ENCODE measurements around the gene LIMCH1. TPM values are rescaled to one million over a fixed set of nuclear protein-coding genes. Genes with fewer than 3 reads are reported as not detected.

The LIMCH1 gene
- total and polyA plus RNA-seq, 2 of the 8 experiments (the other 6 are each of a cell fraction or from before 2014, with no cell fraction given) = 2.7 to 3.0 TPM

DNA sequence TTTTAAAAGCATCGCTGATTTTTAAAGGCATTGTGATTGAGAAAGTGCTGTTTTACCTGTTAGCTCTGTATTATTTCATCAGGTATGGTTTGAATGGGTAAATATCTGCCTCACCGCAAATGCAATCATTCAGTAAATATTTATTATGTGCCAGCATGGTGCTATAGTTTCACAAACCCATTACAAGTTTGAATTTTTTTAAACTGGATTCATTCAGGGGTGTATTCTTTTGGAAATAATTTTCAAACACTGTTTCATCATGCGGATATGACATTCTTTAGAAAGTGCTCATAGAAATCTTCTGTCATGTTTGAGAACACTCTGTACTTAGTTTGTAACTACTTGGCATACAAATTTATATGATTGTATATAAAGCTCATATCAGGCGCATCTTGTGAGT is 37.2 kb downstream of the LIMCH1 start (continued):
- no peak for TF ChIP-seq CHD7 (IDR thresholded peaks at IDR 0.05; ENCODE audit: insufficient replicate concordance, low read length)
- no peak for TF ChIP-seq RNF2 (IDR thresholded peaks at IDR 0.05; ENCODE audit: borderline replicate concordance, low read depth, low read length, missing control alignments, poor library complexity, severe bottlenecking)
- no peak for TF ChIP-seq HDAC2 (IDR thresholded peaks at IDR 0.05; ENCODE audit: borderline replicate concordance in 1 of 2, low read depth in 2 of 2, low read length in 2 of 2)
- no peak for TF ChIP-seq FOSL1 (IDR thresholded peaks at IDR 0.05; ENCODE audit: insufficient read depth, low read depth, low read length)
- TF ChIP-seq SP2 (IDR thresholded peaks at IDR 0.05; ENCODE audit: low read length) = no peak
- no peak for TF ChIP-seq TBP (IDR thresholded peaks at IDR 0.05; ENCODE audit: low read depth, low read length)
- no peak for TF ChIP-seq SRF (IDR thresholded peaks at IDR 0.05; ENCODE audit: low read depth, low read length)
- TF ChIP-seq, protein P1, sequence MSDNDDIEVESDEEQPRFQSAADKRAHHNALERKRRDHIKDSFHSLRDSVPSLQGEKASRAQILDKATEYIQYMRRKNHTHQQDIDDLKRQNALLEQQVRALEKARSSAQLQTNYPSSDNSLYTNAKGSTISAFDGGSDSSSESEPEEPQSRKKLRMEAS (IDR thresholded peaks at IDR 0.05) = no peak
- TF ChIP-seq RFX5 (IDR thresholded peaks at IDR 0.05; ENCODE audit: borderline replicate concordance, low read depth, low read length) = no peak
- no peak for TF ChIP-seq PHF8 (conservative IDR thresholded peaks at IDR 0.05; ENCODE audit: low read depth, low read length)
- no peak for TF ChIP-seq TEAD4 (IDR thresholded peaks at IDR 0.05; ENCODE audit: low read depth, low read length)
